Prostate gland (tissue), 2 donors: Measurements from ENCODE around the gene NBPF3. TPM values are rescaled to one million over a fixed set of nuclear protein-coding genes. Genes with fewer than 3 reads are reported as not detected.

ENCODE experiments used
- DNase-seq: peaks from one replicate; pipeline ENCODE4 v3.0.0-alpha.2; 2019; ENCODE audit warnings: low spot score
- H3K27ac ChIP-seq, 2 donors: fragments of 200-600 bp; sonication (generic); 2 replicates each; pipeline ENCODE4 v1.5.1; 2017 to 2019
- H3K27me3 ChIP-seq: fragments of 200-600 bp; sonication (generic); replicated peaks from 2 replicates; pipeline ENCODE4 v1.5.1; 2019; ENCODE audit not compliant: insufficient read depth
- H3K36me3 ChIP-seq, 2 donors: fragments of 200-600 bp; sonication (generic); 1 replicate in 1 of 2; 2 replicates in 1 of 2; pipeline versions ENCODE4 v1.5.1 to v1.8.1; 2017 to 2019
- H3K4me1 ChIP-seq: fragments of 200-600 bp; sonication (generic); replicated peaks from 2 replicates; pipeline ENCODE4 v1.5.1; 2019
- H3K4me3 ChIP-seq, 2 donors: fragments of 200-600 bp; sonication (generic); 2 replicates each; pipeline ENCODE4 v1.5.1; 2017 to 2019
- H3K9me3 ChIP-seq: fragments of 200-600 bp; sonication (generic); 2 replicates; pipeline ENCODE4 v1.5.1; 2017
- POLR2A ChIP-seq: fragments of 450-650 bp; IDR thresholded peaks from one replicate; pipeline ENCODE4 v1.6.1; 2016; ENCODE audit warnings: antibody characterized with exemption, mild to moderate bottlenecking
- POLR2AphosphoS5 ChIP-seq: sonication (generic); formaldehyde crosslinking; IDR thresholded peaks from one replicate; pipeline ENCODE4 v1.6.1; 2017; ENCODE audit warnings: antibody characterized with exemption
- WGBS: methylation state at CpG from one replicate; pipeline ENCODE4 v1.1.5; 2018; 5-methylcytosine and 5-hydroxymethylcytosine counted together
- intact Hi-C: fragments of 100-400 bp; cut with DNase I; formaldehyde crosslinking; loops from one replicate; pipeline ENCODE4 v1.14.2; 2022
- total RNA-seq, 2 donors: library from RNA; depleted of rRNA; stranded (reverse); fragments of >200 nt; gene quantifications; one replicate each; pipeline ENCODE4 v1.1.0, GENCODE V29; 2016
- TF ChIP-seq, protein P1 (sequence below), 4 experiments: fragments of 200-600 bp in 2 of 4; fragments of 450-650 bp in 2 of 4; sonication (generic) in 2 of 4; IDR thresholded peaks; 1 replicate in 3 of 4; 2 replicates in 1 of 4; pipeline ENCODE4 v1.5.1; 2016 to 2019; ENCODE audit warnings: antibody characterized with exemption in 4 of 4, mild to moderate bottlenecking in 2 of 4, moderate library complexity in 2 of 4

The NBPF3 gene
- total RNA-seq, 2 donors from 2014 or later: 13.9 to 19.7 TPM

DNA sequence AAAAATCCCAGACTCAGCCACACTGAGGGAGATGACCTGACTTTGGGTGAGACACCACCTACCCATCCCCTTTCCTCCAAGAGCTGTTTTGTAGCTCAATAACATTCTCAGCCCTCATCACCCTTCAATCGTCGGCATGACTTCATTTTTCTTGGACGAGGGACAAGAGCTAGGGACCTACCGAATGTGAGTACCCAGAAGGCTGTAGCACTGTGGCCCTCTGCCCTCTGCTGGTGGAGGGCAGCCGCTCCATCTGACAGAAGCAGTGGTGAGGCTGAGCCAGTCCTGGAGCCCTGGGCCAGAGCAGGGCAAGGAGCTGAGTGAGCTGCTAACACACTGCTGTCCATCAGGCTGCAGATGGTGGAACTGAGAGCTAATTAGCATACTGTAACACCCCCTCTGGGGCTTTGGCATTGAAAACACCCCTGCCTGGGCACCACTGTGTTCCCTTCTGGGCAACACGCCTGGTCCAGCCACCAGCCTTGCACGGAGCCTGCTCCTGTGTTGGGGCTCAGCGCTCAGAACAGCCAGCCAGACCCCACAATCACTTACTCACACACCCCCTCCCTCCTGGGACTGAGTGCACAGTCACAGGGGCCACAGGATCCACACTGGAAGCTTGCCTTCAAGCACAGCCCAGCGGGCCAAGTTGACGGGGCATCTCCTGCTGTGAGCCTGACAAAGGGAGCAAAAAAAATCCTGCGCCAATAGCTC lies 51.0 kb downstream of the NBPF3 start:
- intact Hi-C loops: no loop called here
- WGBS: 76% methylated on average over 11 of the region's 11 CpGs
- no peak for DNase-seq

DNA sequence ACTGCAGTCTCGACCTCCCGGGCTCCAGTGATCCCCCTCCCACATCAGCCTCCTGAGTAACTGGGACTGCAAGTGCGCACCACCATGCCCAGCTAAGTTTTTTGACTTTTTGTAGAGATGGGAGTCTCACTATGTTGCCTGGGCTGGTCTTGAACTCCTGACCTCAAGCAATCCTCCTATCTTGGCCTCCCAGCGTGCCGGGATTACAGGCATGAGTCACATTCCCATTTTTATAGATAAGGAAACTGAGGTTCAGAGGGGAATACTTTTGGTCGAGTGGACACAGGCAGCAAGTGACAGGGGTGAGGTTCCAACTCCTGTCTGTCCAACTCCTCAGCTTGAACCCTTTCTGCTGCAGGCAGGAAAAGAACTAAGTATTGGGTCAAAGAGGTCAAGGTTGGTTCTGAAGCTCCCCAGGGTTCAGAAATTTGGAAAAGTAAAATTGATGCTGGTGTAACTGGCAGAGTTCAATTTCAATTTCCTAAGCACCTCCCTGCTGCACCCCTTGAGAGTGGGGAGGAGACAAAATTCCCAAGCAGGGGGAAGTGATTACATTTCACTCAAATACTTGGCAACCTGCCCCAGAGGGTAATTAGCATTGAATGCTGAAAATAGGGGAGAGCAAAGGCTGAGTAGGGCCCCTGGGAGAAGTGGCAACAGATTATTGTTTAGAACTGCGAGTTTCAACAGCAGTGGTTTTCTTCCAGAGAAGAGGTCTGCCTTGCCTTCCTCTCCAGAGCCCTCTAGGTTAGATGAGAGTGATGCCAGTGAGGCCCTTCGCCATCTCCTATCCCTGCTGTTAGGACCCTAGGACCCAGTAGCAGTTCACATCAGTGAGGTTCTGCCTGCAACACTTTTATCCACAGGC lies 51.8 kb downstream of the NBPF3 start:
- Histone ChIP-seq H3K4me1 (no peaks in the 10 kb centered on the region), H3K27ac (no peak overlapping the region), H3K4me3 (no peak overlapping the region), H3K36me3 (no peaks in the 10 kb centered on the region), H3K27me3 (no peaks in the 10 kb centered on the region), H3K9me3 (no peaks in the 10 kb centered on the region)
- no peak for DNase-seq
- intact Hi-C loops: no loop called here
- 73% methylated on average over 8 of the region's 8 CpGs for WGBS
- TF ChIP-seq POLR2AphosphoS5 (no peak), POLR2A (no peak)
- TF ChIP-seq, protein P1, sequence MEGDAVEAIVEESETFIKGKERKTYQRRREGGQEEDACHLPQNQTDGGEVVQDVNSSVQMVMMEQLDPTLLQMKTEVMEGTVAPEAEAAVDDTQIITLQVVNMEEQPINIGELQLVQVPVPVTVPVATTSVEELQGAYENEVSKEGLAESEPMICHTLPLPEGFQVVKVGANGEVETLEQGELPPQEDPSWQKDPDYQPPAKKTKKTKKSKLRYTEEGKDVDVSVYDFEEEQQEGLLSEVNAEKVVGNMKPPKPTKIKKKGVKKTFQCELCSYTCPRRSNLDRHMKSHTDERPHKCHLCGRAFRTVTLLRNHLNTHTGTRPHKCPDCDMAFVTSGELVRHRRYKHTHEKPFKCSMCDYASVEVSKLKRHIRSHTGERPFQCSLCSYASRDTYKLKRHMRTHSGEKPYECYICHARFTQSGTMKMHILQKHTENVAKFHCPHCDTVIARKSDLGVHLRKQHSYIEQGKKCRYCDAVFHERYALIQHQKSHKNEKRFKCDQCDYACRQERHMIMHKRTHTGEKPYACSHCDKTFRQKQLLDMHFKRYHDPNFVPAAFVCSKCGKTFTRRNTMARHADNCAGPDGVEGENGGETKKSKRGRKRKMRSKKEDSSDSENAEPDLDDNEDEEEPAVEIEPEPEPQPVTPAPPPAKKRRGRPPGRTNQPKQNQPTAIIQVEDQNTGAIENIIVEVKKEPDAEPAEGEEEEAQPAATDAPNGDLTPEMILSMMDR (IDR thresholded peaks at IDR 0.05): no peak

More for the DNA sequence above, 51.0 kb downstream of the NBPF3 start:
- Histone ChIP-seq H3K27me3 (no peaks in the 10 kb centered on the region), H3K27ac (no peak overlapping the region), H3K36me3 (no peaks in the 10 kb centered on the region), H3K4me3 (no peak overlapping the region), H3K9me3 (no peaks in the 10 kb centered on the region), H3K4me1 (no peaks in the 10 kb centered on the region)
- TF ChIP-seq, protein P1 (IDR thresholded peaks at IDR 0.05): peak in 2 of 4 experiments; percentile 13 to 39
- no peak for TF ChIP-seq POLR2AphosphoS5
- TF ChIP-seq POLR2A: no peak

DNA sequence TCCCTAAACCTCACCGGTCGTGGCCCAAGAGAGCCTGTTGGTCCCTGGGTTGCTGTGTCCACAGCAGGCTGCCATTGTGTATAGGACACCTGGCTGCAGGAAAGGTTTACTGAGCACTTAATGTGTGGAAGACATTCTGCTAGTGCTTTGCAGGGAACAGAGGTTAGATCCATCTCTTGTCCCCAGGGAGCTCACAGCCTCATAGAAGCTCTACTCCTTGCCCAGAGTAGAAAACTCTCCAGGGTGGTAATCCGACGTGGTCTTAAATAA lies 52.4 kb downstream of the NBPF3 start:
- DNase-seq: no peak
- Histone ChIP-seq H3K27me3 (no peaks in the 10 kb centered on the region), H3K27ac (no peak overlapping the region), H3K4me3 (no peak overlapping the region), H3K36me3 (no peaks in the 10 kb centered on the region), H3K4me1 (no peaks in the 10 kb centered on the region), H3K9me3 (no peaks in the 10 kb centered on the region)
- TF ChIP-seq, protein P1 (IDR thresholded peaks at IDR 0.05): no peak
- TF ChIP-seq POLR2AphosphoS5 (no peak), POLR2A (no peak)
- 59% methylated on average over 4 of the region's 4 CpGs for WGBS
- intact Hi-C loops: no loop called here

DNA sequence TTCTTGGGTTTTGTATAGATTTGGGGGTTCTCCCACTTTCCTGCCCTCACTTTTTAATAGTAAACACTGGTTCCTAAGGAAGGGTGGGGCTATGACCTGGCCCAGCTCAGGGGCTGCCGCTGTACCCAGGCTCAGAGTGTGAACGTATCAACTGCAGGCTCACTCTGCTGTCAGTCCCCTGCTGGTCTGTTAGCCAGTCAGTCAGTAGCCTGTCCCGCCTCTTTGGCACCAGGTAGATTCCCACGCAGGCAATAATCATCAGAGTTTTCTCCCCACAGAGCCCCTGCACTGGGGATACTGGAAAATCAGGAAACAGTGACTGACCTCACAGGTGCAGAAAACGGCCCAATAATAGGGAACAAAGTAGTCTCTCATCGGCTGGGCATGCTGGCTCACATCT lies 54.3 kb downstream of the NBPF3 start:
- H3K36me3 ChIP-seq: no peaks in the 10 kb centered on the region
- 54% methylated on average over 6 of the region's 6 CpGs for WGBS
- intact Hi-C loops: no loop called here

More for the DNA sequence above, 54.3 kb downstream of the NBPF3 start:
- Histone ChIP-seq H3K4me1 (no peaks in the 10 kb centered on the region), H3K4me3 (no peak overlapping the region), H3K27me3 (no peaks in the 10 kb centered on the region), H3K9me3 (no peaks in the 10 kb centered on the region), H3K27ac (no peak overlapping the region)
- TF ChIP-seq, protein P1 (IDR thresholded peaks at IDR 0.05): no peak
- TF ChIP-seq POLR2AphosphoS5: no peak
- DNase-seq: no peak
